LNCaP clone FGC (cell line): ENCODE measurements around the gene ALDH16A1.

ENCODE experiments used
- DNase-seq: peaks from one replicate; pipeline ENCODE4 v3.0.0-alpha.2; 2011; ENCODE audit warnings: low read depth
- H3K4me3 ChIP-seq: 2 replicates; pipeline ENCODE4 v1.5.1; 2011; ENCODE audit warnings: mild to moderate bottlenecking, low read depth, low read length, control low read depth
- CTCF ChIP-seq: IDR thresholded peaks from 2 replicates; pipeline ENCODE4 v1.5.1; 2012; ENCODE audit warnings: mild to moderate bottlenecking; ENCODE audit not compliant: control insufficient read depth, insufficient read depth; ENCODE audit errors: extremely low read depth

Gene ALDH16A1

GRCh38 chr19:49430172-49430677 is 22.8 kb upstream of the ALDH16A1 start:
- no peak for TF ChIP-seq CTCF
- no peak for DNase-seq
- no peak overlapping the region for H3K4me3 ChIP-seq

GRCh38 chr19:49430678-49431329 is 22.2 kb upstream of the ALDH16A1 start:
- TF ChIP-seq CTCF = no peak
- DNase-seq = no peak
- no peak overlapping the region for H3K4me3 ChIP-seq

GRCh38 chr19:49431330-49431749 is 21.7 kb upstream of the ALDH16A1 start:
- no peak for DNase-seq
- no peak for TF ChIP-seq CTCF
- H3K4me3 ChIP-seq = no peak overlapping the region

GRCh38 chr19:49432141-49433073 is 20.6 kb upstream of the ALDH16A1 start:
- no peak for TF ChIP-seq CTCF
- no peak overlapping the region for H3K4me3 ChIP-seq
- DNase-seq = no peak

- H3K4me3 ChIP-seq = no peak overlapping the region
- TF ChIP-seq CTCF = no peak
- no peak for DNase-seq
Measured at GRCh38 chr19:49433240-49433901, 19.7 kb upstream of the ALDH16A1 start.

- no peak for TF ChIP-seq CTCF
- no peak overlapping the region for H3K4me3 ChIP-seq
- DNase-seq = no peak
Measured at GRCh38 chr19:49434907-49435583, 18.0 kb upstream of the ALDH16A1 start.
